Measurements from ENCODE around the gene MAGED4. TPM values are rescaled to one million over a fixed set of nuclear protein-coding genes. Genes with fewer than 3 reads are reported as not detected.
"Not testable (repeated sequence)": the region's sequence is repeated elsewhere in the genome, so short reads cannot be mapped to it uniquely, and the experiment has no call there.

MAGED4 gene
- 1 to 10 TPM; 1.9 to 9.0 (median 3.8) TPM for total RNA-seq

DNA sequence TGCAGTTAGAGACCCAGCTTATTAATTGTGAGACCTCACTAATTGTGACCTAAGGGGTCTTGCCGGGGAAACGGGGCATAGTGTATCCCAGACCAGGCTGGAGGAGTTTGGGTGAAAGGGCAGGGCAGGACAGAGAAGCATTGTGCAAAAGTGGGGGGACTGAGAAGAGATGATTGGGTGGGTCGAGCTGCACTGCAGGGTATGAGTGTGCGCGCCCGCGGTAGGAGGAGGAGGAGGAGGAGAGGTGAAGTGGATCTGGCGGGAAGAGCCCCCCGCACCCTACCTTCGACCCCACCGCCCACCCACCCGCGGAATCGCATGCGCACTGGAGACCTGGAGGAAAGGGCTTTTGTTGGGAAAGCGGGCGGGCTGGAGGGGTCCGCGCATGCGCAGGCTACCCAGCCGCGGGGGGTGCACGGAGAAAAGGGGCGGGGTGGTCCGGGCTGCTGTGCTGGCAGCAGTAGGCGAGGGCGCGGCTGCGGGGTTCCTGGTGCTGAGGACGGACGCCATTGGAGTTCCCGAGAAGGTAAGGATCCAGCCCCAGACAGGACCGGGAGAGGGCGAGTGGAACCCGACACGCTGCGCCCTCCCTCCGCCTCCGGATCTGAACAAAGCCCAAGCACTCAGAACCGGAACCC is at the start of gene MAGED4:
Gene MAGED4 (plus strand): TSS at position 449 of the 638 bp plus-strand sequence. CDS start 1,035 bp downstream, outside the sequence.
- H3K4me1 ChIP-seq; H3K9me3 ChIP-seq; H3K27ac ChIP-seq; H3K36me3 ChIP-seq; H3K27me3 ChIP-seq; H3K4me3 ChIP-seq; DNase-seq (ENCODE audit: low spot score in 2 of 2): not testable (repeated sequence)
- no CpG with 5 or more reads among the region's 40 CpGs for WGBS, 2 donors

DNA sequence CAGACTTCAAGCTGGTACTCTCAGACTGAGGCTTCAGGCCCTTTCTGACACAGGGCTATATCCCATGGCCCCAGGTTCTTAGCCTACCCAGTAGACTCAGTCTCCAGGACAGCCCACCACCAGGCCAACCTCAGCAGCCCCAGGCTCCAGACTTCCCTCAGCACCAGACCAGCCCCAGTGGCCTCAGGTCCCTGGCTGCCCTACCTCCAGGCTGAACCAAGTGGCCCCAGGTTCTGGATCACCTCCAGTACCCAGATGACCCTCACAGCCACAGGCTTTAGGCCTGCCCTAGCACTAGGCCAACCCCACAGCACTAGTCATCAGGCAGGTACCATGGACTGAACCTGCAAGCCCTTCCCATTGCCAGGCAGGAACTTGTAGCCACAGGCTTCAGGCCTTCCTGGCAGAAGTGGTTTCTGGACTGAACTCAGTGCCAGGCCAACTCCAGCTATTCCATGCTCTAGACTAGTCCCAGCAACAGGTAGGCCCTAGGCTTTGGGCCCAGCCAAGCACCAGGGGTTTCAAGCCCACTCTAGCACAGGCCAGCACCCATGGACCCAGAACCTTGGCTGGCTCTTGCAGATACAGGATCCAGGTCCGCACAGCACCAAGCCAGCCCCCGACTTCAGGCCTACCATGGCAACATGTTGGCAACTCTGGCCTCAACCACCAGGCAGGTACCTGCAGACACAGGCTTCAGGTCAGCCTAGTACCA is 45.7 kb upstream of the MAGED4 start:
- WGBS, 2 donors, result 100% methylated on average over 1 of the region's 2 CpGs; no CpG with 5 or more reads in 1 of the 2 donors
- Histone ChIP-seq H3K4me3 (no peak overlapping the region), H3K4me1 (no peaks in the 10 kb centered on the region), H3K27me3 (no peaks in the 10 kb centered on the region), H3K9me3 (no peaks in the 10 kb centered on the region), H3K36me3 (no peaks in the 10 kb centered on the region), H3K27ac (no peak overlapping the region)
- TF ChIP-seq POLR2A (IDR thresholded peaks at IDR 0.05) (no peak), EP300 (IDR thresholded peaks at IDR 0.05) (no peak)
- DNase-seq (ENCODE audit: low spot score in 2 of 2), result no peak

- Histone ChIP-seq H3K27me3 (no peaks in the 10 kb centered on the region), H3K4me1 (no peaks in the 10 kb centered on the region), H3K9me3 (no peaks in the 10 kb centered on the region), H3K4me3 (no peak overlapping the region), H3K27ac (no peak overlapping the region), H3K36me3 (no peaks in the 10 kb centered on the region)
- TF ChIP-seq, protein P1, sequence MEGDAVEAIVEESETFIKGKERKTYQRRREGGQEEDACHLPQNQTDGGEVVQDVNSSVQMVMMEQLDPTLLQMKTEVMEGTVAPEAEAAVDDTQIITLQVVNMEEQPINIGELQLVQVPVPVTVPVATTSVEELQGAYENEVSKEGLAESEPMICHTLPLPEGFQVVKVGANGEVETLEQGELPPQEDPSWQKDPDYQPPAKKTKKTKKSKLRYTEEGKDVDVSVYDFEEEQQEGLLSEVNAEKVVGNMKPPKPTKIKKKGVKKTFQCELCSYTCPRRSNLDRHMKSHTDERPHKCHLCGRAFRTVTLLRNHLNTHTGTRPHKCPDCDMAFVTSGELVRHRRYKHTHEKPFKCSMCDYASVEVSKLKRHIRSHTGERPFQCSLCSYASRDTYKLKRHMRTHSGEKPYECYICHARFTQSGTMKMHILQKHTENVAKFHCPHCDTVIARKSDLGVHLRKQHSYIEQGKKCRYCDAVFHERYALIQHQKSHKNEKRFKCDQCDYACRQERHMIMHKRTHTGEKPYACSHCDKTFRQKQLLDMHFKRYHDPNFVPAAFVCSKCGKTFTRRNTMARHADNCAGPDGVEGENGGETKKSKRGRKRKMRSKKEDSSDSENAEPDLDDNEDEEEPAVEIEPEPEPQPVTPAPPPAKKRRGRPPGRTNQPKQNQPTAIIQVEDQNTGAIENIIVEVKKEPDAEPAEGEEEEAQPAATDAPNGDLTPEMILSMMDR (IDR thresholded peaks at IDR 0.05), result no peak
- TF ChIP-seq POLR2A (IDR thresholded peaks at IDR 0.05), result no peak
- no peak for TF ChIP-seq EP300 (IDR thresholded peaks at IDR 0.05)
- no peak for DNase-seq (ENCODE audit: low spot score in 2 of 2)
Observed at GRCh38 chrX:52139545-52139895, 45.2 kb upstream of the MAGED4 start.

DNA sequence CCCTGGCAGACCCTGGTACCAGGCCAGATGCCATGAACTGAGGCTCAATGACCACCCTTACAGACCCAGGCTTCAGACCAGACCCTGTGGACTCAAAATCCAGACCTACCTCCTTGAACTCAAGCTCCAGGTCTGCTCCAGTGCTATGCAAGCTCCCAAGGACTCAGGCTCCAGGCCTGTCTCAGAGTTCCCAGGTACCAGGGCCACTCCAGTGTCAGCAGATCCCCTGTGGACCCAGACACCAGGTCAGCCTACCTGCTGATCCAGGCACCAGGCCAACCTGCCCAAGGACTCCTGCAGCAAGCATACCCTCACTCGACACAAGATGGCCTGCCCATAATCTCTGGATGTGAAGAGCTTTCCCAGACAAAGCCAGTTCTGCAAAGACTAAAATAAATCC is 44.7 kb upstream of the MAGED4 start:
- 43 to 100% methylated on average over 1 of the region's 1 CpG for WGBS, 2 donors
- Histone ChIP-seq H3K36me3 (no peaks in the 10 kb centered on the region), H3K27ac (no peak overlapping the region), H3K4me3 (no peak overlapping the region), H3K9me3 (no peaks in the 10 kb centered on the region), H3K27me3 (no peaks in the 10 kb centered on the region), H3K4me1 (no peaks in the 10 kb centered on the region)
- TF ChIP-seq POLR2A (IDR thresholded peaks at IDR 0.05) (no peak), EP300 (IDR thresholded peaks at IDR 0.05) (no peak)
- TF ChIP-seq, protein P1 (IDR thresholded peaks at IDR 0.05), result no peak
- DNase-seq (ENCODE audit: low spot score in 2 of 2), result no peak

GRCh38 chrX:52150667-52151066 is 34.0 kb upstream of the MAGED4 start:
- not testable (repeated sequence) for DNase-seq (ENCODE audit: low spot score in 2 of 2); H3K36me3 ChIP-seq; H3K27me3 ChIP-seq; H3K27ac ChIP-seq; H3K4me3 ChIP-seq; H3K4me1 ChIP-seq; H3K9me3 ChIP-seq
- WGBS, 2 donors, result 90 to 100% methylated on average over 2 to 10 of the region's 10 CpGs

GRCh38 chrX:52160140-52160539 is 24.5 kb upstream of the MAGED4 start:
- H3K27me3 ChIP-seq; H3K4me1 ChIP-seq; H3K36me3 ChIP-seq; H3K27ac ChIP-seq; DNase-seq (ENCODE audit: low spot score in 2 of 2); H3K4me3 ChIP-seq; H3K9me3 ChIP-seq: not testable (repeated sequence)
- WGBS, 2 donors, result 79 to 100% methylated on average over 2 to 8 of the region's 8 CpGs

- H3K36me3 ChIP-seq, result no peaks in the 10 kb centered on the region
- H3K27me3 ChIP-seq, result no peaks in the 10 kb centered on the region
- TF ChIP-seq EP300 (IDR thresholded peaks at IDR 0.05) (no peak), POLR2A (IDR thresholded peaks at IDR 0.05) (no peak)
- TF ChIP-seq, protein P1 (IDR thresholded peaks at IDR 0.05), result no peak
- no peaks in the 10 kb centered on the region for H3K9me3 ChIP-seq
- no peak overlapping the region for H3K4me3 ChIP-seq
- no peak overlapping the region for H3K27ac ChIP-seq
- no peak for DNase-seq (ENCODE audit: low spot score in 2 of 2)
- no peaks in the 10 kb centered on the region for H3K4me1 ChIP-seq
Observed at GRCh38 chrX:52166840-52167239, 17.8 kb upstream of the MAGED4 start.

GRCh38 chrX:52171055-52171454 is 13.6 kb upstream of the MAGED4 start:
- H3K9me3 ChIP-seq; DNase-seq (ENCODE audit: low spot score in 2 of 2); H3K27ac ChIP-seq; H3K27me3 ChIP-seq; H3K36me3 ChIP-seq; H3K4me1 ChIP-seq; H3K4me3 ChIP-seq: not testable (repeated sequence)
- WGBS, 2 donors, result 75 to 89% methylated on average over 6 to 10 of the region's 10 CpGs

DNA sequence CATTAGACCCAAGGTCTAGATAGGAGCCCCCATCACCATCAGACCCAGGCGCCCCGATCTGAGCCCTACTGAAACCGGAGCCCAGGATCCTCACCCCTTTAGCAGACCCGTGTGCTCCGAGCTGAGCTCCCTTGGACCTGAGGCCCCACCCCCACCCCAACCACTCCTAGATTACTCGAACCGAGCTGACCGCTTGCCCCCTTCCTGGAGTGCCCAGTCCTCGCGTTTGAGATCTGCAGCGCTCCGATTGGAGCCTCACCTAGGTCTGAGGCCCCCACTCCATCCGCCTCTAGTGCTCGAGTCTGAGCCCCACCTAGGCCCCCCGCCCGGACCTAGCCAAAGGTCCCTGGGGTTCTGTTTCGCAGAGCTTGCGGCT is 378 bp downstream of the MAGED4 start:
- no CpG with 5 or more reads among the region's 18 CpGs for WGBS, 2 donors
- not testable (repeated sequence) for H3K9me3 ChIP-seq; H3K36me3 ChIP-seq; H3K27me3 ChIP-seq; H3K27ac ChIP-seq; H3K4me1 ChIP-seq; H3K4me3 ChIP-seq; DNase-seq (ENCODE audit: low spot score in 2 of 2)

DNA sequence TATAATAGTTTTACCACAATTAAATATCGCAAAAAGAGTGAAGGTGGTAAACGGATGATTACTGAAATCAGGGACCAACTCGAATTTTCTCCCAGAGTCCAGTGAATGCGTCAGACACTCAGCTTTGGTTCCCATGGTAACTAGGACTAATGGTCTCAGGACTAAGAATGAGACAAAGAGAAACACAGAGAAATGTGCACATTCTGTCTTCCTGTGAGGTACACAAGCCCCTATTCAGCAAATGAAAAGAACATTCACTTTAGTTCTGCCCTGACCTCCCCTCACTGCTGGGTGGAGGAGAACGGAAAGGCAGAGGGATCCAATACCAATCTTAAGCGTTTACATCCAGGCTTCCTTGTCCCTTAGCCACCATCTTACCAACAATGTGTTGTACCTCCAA is 26.7 kb downstream of the MAGED4 start:
- not testable (repeated sequence) for H3K9me3 ChIP-seq; H3K4me1 ChIP-seq; H3K4me3 ChIP-seq; H3K36me3 ChIP-seq; H3K27me3 ChIP-seq; H3K27ac ChIP-seq; DNase-seq (ENCODE audit: low spot score in 2 of 2)
- WGBS, 2 donors, result no CpG with 5 or more reads among the region's 6 CpGs

Data from tibial nerve (tissue), 4 donors.